ENCODE measurements around the gene DDRGK1.

Gene DDRGK1

GRCh38 chr20:3248167-3248992, 43.9 kb upstream of the DDRGK1 start:
- H3K4me3 ChIP-seq (ENCODE audit: low read length) = peak overlapping the region; percentile 78
- H3K27me3 ChIP-seq (ENCODE audit: low read depth, low read length) = peaks cover 13% of the 10 kb centered on the region
- H3K79me2 ChIP-seq (ENCODE audit: low read length) = no peaks in the 10 kb centered on the region
- peaks cover 7% of the 10 kb centered on the region for H3K4me1 ChIP-seq (ENCODE audit: low read length)
- H2AFZ ChIP-seq (ENCODE audit: low read depth, low read length) = peak overlapping the region; percentile 70
- no peak for TF ChIP-seq EZH2phosphoT487 (IDR thresholded peaks at IDR 0.05; ENCODE audit: low read depth)
- no peak for TF ChIP-seq CTCF (IDR thresholded peaks at IDR 0.05; ENCODE audit: low read depth, low read length)
- peak overlapping the region; percentile 46 for H3K9ac ChIP-seq (ENCODE audit: low read length)
- H3K36me3 ChIP-seq (replicated peaks; ENCODE audit: low read depth, low read length) = no peaks in the 10 kb centered on the region
- H3K9me3 ChIP-seq (ENCODE audit: insufficient read depth, low read length) = no peaks in the 10 kb centered on the region
- H3K4me2 ChIP-seq (ENCODE audit: low read length) = peak overlapping the region; percentile 83
- no peak overlapping the region for H3K27ac ChIP-seq (ENCODE audit: low read length)
- no peaks in the 10 kb centered on the region for H4K20me1 ChIP-seq (ENCODE audit: insufficient read depth, low read length)

- no peaks in the 10 kb centered on the region for H4K20me1 ChIP-seq (ENCODE audit: insufficient read depth, low read length)
- H2AFZ ChIP-seq (ENCODE audit: low read depth, low read length) = no peak overlapping the region
- TF ChIP-seq CTCF (IDR thresholded peaks at IDR 0.05; ENCODE audit: low read depth, low read length) = no peak
- TF ChIP-seq EZH2phosphoT487 (IDR thresholded peaks at IDR 0.05; ENCODE audit: low read depth) = no peak
- no peaks in the 10 kb centered on the region for H3K9me3 ChIP-seq (ENCODE audit: insufficient read depth, low read length)
- H3K9ac ChIP-seq (ENCODE audit: low read length) = no peak overlapping the region
- H3K27me3 ChIP-seq (ENCODE audit: low read depth, low read length) = peaks cover 13% of the 10 kb centered on the region
- H3K79me2 ChIP-seq (ENCODE audit: low read length) = no peaks in the 10 kb centered on the region
- peaks cover 7% of the 10 kb centered on the region for H3K4me1 ChIP-seq (ENCODE audit: low read length)
- H3K36me3 ChIP-seq (replicated peaks; ENCODE audit: low read depth, low read length) = no peaks in the 10 kb centered on the region
- 0 out of 2 replicates have a peak overlapping the region, but pooled peaks have one; percentile 83 for H3K4me2 ChIP-seq (ENCODE audit: low read length)
- peak overlapping the region; percentile 78; the same call in 1 of the 2 replicates for H3K4me3 ChIP-seq (ENCODE audit: low read length)
- no peak overlapping the region for H3K27ac ChIP-seq (ENCODE audit: low read length)
Measured at GRCh38 chr20:3247638-3248037, 43.2 kb upstream of the DDRGK1 start.

GRCh38 chr20:3246682-3247081, 42.2 kb upstream of the DDRGK1 start:
- Histone ChIP-seq H3K4me2 (ENCODE audit: low read length) (no peak overlapping the region), H3K79me2 (ENCODE audit: low read length) (no peaks in the 10 kb centered on the region), H2AFZ (ENCODE audit: low read depth, low read length) (no peak overlapping the region), H3K9ac (ENCODE audit: low read length) (no peak overlapping the region), H3K27me3 (ENCODE audit: low read depth, low read length) (peaks cover 13% of the 10 kb centered on the region), H3K36me3 (replicated peaks; ENCODE audit: low read depth, low read length) (no peaks in the 10 kb centered on the region), H3K4me3 (ENCODE audit: low read length) (no peak overlapping the region), H3K4me1 (ENCODE audit: low read length) (peaks cover 7% of the 10 kb centered on the region), H4K20me1 (ENCODE audit: insufficient read depth, low read length) (no peaks in the 10 kb centered on the region), H3K9me3 (ENCODE audit: insufficient read depth, low read length) (no peaks in the 10 kb centered on the region), H3K27ac (ENCODE audit: low read length) (no peak overlapping the region)
- TF ChIP-seq CTCF (IDR thresholded peaks at IDR 0.05; ENCODE audit: low read depth, low read length) = no peak
- TF ChIP-seq EZH2phosphoT487 (IDR thresholded peaks at IDR 0.05; ENCODE audit: low read depth) = no peak

- no peaks in the 10 kb centered on the region for H3K36me3 ChIP-seq (replicated peaks; ENCODE audit: low read depth, low read length)
- H4K20me1 ChIP-seq (ENCODE audit: insufficient read depth, low read length) = no peaks in the 10 kb centered on the region
- no peak overlapping the region for H3K4me3 ChIP-seq (ENCODE audit: low read length)
- H3K27ac ChIP-seq (ENCODE audit: low read length) = no peak overlapping the region
- H3K27me3 ChIP-seq (ENCODE audit: low read depth, low read length) = peaks cover 17% of the 10 kb centered on the region
- no peak for TF ChIP-seq EZH2phosphoT487 (IDR thresholded peaks at IDR 0.05; ENCODE audit: low read depth)
- no peak for TF ChIP-seq CTCF (IDR thresholded peaks at IDR 0.05; ENCODE audit: low read depth, low read length)
- no peaks in the 10 kb centered on the region for H3K79me2 ChIP-seq (ENCODE audit: low read length)
- no peak overlapping the region for H3K4me2 ChIP-seq (ENCODE audit: low read length)
- H3K4me1 ChIP-seq (ENCODE audit: low read length) = peaks cover 7% of the 10 kb centered on the region
- no peak overlapping the region for H3K9ac ChIP-seq (ENCODE audit: low read length)
- H2AFZ ChIP-seq (ENCODE audit: low read depth, low read length) = no peak overlapping the region
- no peaks in the 10 kb centered on the region for H3K9me3 ChIP-seq (ENCODE audit: insufficient read depth, low read length)
Measured at GRCh38 chr20:3245711-3246110, 41.2 kb upstream of the DDRGK1 start.
